Heart right ventricle (tissue), 16 donors: ENCODE data around the gene EDIL3. TPM values are rescaled to one million over a fixed set of nuclear protein-coding genes. Genes with fewer than 3 reads are reported as not detected.

Experiments used
- ATAC-seq, 8 donors: fragments of 200-7000 bp; cut with Tn5 transposase; one replicate each; pipeline ENCODE4 v1.9.1; 2020; ENCODE audit warnings: mild to moderate bottlenecking in 8 of 8, moderate library complexity in 8 of 8, moderate number of reproducible peaks in 1 of 8
- DNase-seq, 2 donors: peaks; one replicate each; pipeline ENCODE4 v3.0.0-alpha.2; 2020
- H3K27ac ChIP-seq, 10 donors: fragments of 200-600 bp; sonication (generic) in 2 of 10; one replicate each; pipeline versions ENCODE4 v1.5.0 to v1.8.0; 2020 to 2022; ENCODE audit warnings: mild to moderate bottlenecking in 3 of 10
- H3K27me3 ChIP-seq, 7 donors: fragments of 200-600 bp; one replicate each; pipeline ENCODE4 v1.8.0; 2021 to 2022; ENCODE audit warnings: mild to moderate bottlenecking in 2 of 7
- H3K36me3 ChIP-seq, 9 donors: fragments of 200-600 bp; sonication (generic) in 1 of 9; one replicate each; pipeline versions ENCODE4 v1.5.0 to v1.8.0; 2020 to 2022; ENCODE audit warnings: mild to moderate bottlenecking in 2 of 9
- H3K4me1 ChIP-seq, 9 donors: fragments of 200-600 bp; sonication (generic) in 1 of 9; one replicate each; pipeline versions ENCODE4 v1.5.0 to v1.8.0; 2020 to 2022; ENCODE audit warnings: mild to moderate bottlenecking in 4 of 9
- H3K4me3 ChIP-seq, 10 donors: fragments of 200-600 bp; sonication (generic) in 2 of 10; one replicate each; pipeline versions ENCODE4 v1.5.0 to v1.8.0; 2020 to 2022; ENCODE audit warnings: mild to moderate bottlenecking in 7 of 10, moderate library complexity in 2 of 10
- H3K9me3 ChIP-seq, 11 donors: fragments of 200-600 bp in 10 of 11; sonication (generic) in 2 of 11; one replicate each; pipeline versions ENCODE4 v1.5.0 to v1.8.0; 2013 to 2022; ENCODE audit warnings: mild to moderate bottlenecking in 2 of 11, control low read depth in 1 of 11, moderate library complexity in 1 of 11
- CTCF ChIP-seq, 9 donors: fragments of 200-600 bp; sonication (generic) in 2 of 9; IDR thresholded peaks; one replicate each; pipeline versions ENCODE4 v1.5.0 to v1.8.0; 2021 to 2022; ENCODE audit warnings: antibody characterized with exemption in 9 of 9, mild to moderate bottlenecking in 5 of 9, moderate library complexity in 1 of 9
- WGBS, 2 donors: extraction: QIAGEN DNeasy Blood & Tissue Kit; methylation state at CpG; one replicate each; pipeline ENCODE4 v1.1.7; 2013; ENCODE audit warnings: inconsistent platforms in 1 of 2; 5-methylcytosine and 5-hydroxymethylcytosine counted together
- intact Hi-C, 10 donors: fragments of 100-400 bp; cut with DNase I; formaldehyde crosslinking; loops; one replicate each; pipeline versions ENCODE4 v1.11.1 to v1.14.2; 2022
- polyA plus RNA-seq, 2 donors: library from polyadenylated mRNA; stranded (reverse); fragments of 200-250 nt; gene quantifications; one replicate each; pipeline ENCODE4 v1.2.3, GENCODE V29; 2013
- total RNA-seq, 10 donors: library from RNA; stranded (reverse); fragmentation: NEBNext Ultra II Directional in 3 of 10; extraction: Animal tissue kit (Norgen Biotek cat#: 25700) in 3 of 10; gene quantifications; one replicate each; pipeline versions ENCODE4 v1.2.1 to v1.2.4, GENCODE V29; 2021 to 2023
- donor health status: Arrhythmogenic right ventricular cardiomyopathy.
- donor health status: ischemic (EF 13 %, LVEDD 7.1; RV severe dilation, severe dysfunction).
- donor health status: healthy with polysubstance abuse.
- donor health status: DM: no; HTN: yes; CAD: no.
- donor health status: DM: no; HTN: no; CAD: no.
- donor health status: ischemic (EF 25% LVEDD 6.9; RV normal size, moderate dysfunction).
- donor health status: ischemic (EF 25% LVEDD 5.7; RV mildly dilated, moderate dysfunction).
- donor health status: healthy.
- donor health status: DM: yes; HTN: yes; CAD: no.
- donor health status: Ischemic cardiomyopathy.
- donor health status: ischemic (EF 35%, LVEDD 5.7; RV mildly dilated, moderate dysfunction).
- donor health status: nonischemic (EF 11% LVEDD 7.7; RV severe dilation, severe dysfunction).
- donor health status: DM: yes; HTN: yes; CAD: no.
- donor health status: PGD.
- donor health status: ischemic (EF 29% LVEDD 5.4; RV normal size, mild dysfunction).
- donor health status: nonischemic (EF 23%, LVEDD 6.1; RV moderate dilation, normal function).

Gene EDIL3
- total and polyA plus RNA-seq, 12 donors, result 1.6 to 10.0 (median 3.9) TPM

GRCh38 chr5:83922699-83923098 is 462.0 kb downstream of the EDIL3 start:
- TF ChIP-seq CTCF (IDR thresholded peaks at IDR 0.05), result no peak
- Histone ChIP-seq H3K27me3 (no peaks in the 10 kb centered on the region), H3K27ac (no peak overlapping the region), H3K4me3 (no peak overlapping the region), H3K4me1 (peaks cover 0 to 19% (median 4%) of the 10 kb centered on the region in 9 donors), H3K36me3 (no peaks in the 10 kb centered on the region), H3K9me3 (peaks cover 0 to 10% (median 0%) of the 10 kb centered on the region in 11 donors)
- intact Hi-C loops, result no loop called here
- no peak for ATAC-seq
- 77 to 86% methylated on average over 4 of the region's 4 CpGs for WGBS, 2 donors
- no peak for DNase-seq

DNA sequence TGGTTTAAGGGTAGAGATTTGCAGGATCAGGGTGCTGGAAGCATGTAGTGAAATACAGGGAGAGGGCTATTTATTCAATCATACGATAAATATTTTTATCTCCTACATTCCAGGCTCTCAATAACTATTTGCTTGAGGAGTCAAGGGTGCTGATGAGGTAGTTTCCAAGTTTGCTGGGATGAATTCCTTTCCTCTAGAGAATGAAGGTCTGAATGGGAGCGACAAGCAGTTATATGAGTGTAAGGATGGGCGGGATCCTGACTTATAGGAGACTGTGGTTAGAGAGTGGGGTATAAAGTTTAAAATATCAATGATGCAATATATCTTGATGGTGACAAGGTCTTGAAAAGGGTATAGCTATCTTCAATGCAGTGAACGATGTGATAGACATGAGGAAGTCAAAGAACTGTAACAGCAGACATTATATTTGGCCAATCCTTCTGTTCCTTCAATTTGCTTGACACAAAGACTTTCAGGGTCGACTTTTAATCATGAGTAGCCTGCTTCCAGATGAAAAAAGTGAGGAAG is 462.9 kb downstream of the EDIL3 start:
- no peaks in the 10 kb centered on the region for H3K36me3 ChIP-seq
- WGBS, 2 donors, result 73 to 77% methylated on average over 5 of the region's 5 CpGs
- peaks cover 0 to 19% (median 4%) of the 10 kb centered on the region in 9 donors for H3K4me1 ChIP-seq
- H3K4me3 ChIP-seq, result no peak overlapping the region
- DNase-seq, result no peak
- H3K9me3 ChIP-seq, result peaks cover 0 to 10% (median 0%) of the 10 kb centered on the region in 11 donors
- TF ChIP-seq CTCF (IDR thresholded peaks at IDR 0.05), result no peak
- H3K27me3 ChIP-seq, result no peaks in the 10 kb centered on the region
- H3K27ac ChIP-seq, result no peak overlapping the region
- ATAC-seq, result no peak
- intact Hi-C loops, result no loop called here

GRCh38 chr5:83919071-83920041 is 465.3 kb downstream of the EDIL3 start:
- WGBS, 2 donors, result 42 to 54% methylated on average over 4 of the region's 4 CpGs
- no peak overlapping the region for H3K4me3 ChIP-seq
- intact Hi-C loops, result no loop called here
- H3K9me3 ChIP-seq, result peaks cover 0 to 10% (median 0%) of the 10 kb centered on the region in 11 donors
- no peak for DNase-seq
- no peaks in the 10 kb centered on the region for H3K27me3 ChIP-seq
- peak overlapping the region in 3 of 10 donors; percentile 2 to 25 (median 5) for H3K27ac ChIP-seq
- TF ChIP-seq CTCF (IDR thresholded peaks at IDR 0.05), result no peak
- ATAC-seq, result peak in 3 of 8 donors; percentile 10 to 39 (median 13)
- H3K4me1 ChIP-seq, result peaks cover 0 to 21% (median 6%) of the 10 kb centered on the region in 9 donors
- no peaks in the 10 kb centered on the region for H3K36me3 ChIP-seq

- DNase-seq (no peak), ATAC-seq (peak in 1 of 8 donors; percentile 21)
- H3K36me3 ChIP-seq, result no peaks in the 10 kb centered on the region
- intact Hi-C loops, result no loop called here
- peaks cover 0 to 25% (median 6%) of the 10 kb centered on the region in 9 donors for H3K4me1 ChIP-seq
- no peaks in the 10 kb centered on the region for H3K27me3 ChIP-seq
- no peak for TF ChIP-seq CTCF (IDR thresholded peaks at IDR 0.05)
- H3K27ac ChIP-seq, result peak overlapping the region in 1 of 10 donors; percentile 14
- H3K4me3 ChIP-seq, result no peak overlapping the region
- WGBS, 2 donors, result 73 to 77% methylated on average over 4 of the region's 4 CpGs
- H3K9me3 ChIP-seq, result no peaks in the 10 kb centered on the region
These were observed 467.3 kb downstream of the EDIL3 start for GRCh38 chr5:83917261-83917908.
